Testis (tissue), 2 donors: ENCODE data around the gene TBX10.

Experiments
- CTCF ChIP-seq, 3 experiments: fragments of 450-650 bp in 2 of 3; fragments of 200-600 bp in 1 of 3; sonication (generic) in 1 of 3; IDR thresholded peaks; one replicate each; pipeline ENCODE4 v1.5.1; 2016 to 2019; ENCODE audit warnings: antibody characterized with exemption in 3 of 3, mild to moderate bottlenecking in 2 of 3, moderate library complexity in 1 of 3
- POLR2A ChIP-seq: fragments of 450-650 bp; IDR thresholded peaks from one replicate; pipeline ENCODE4 v1.6.1; 2017; ENCODE audit warnings: antibody characterized with exemption, mild to moderate bottlenecking, moderate library complexity

- no peak for TF ChIP-seq CTCF (IDR thresholded peaks at IDR 0.05)
- no peak for TF ChIP-seq POLR2A
Observed at GRCh38 chr11:67585911-67586310, 53.7 kb downstream of the TBX10 start.
